GOT3 (cell line): ENCODE results near the gene TSPAN18.

Experiments
- DNase-seq: peaks from one replicate; lab custom pipeline; 2025; ENCODE audit warnings: mixed read lengths; lab: John Stamatoyannopoulos, UW

Gene TSPAN18

DNA sequence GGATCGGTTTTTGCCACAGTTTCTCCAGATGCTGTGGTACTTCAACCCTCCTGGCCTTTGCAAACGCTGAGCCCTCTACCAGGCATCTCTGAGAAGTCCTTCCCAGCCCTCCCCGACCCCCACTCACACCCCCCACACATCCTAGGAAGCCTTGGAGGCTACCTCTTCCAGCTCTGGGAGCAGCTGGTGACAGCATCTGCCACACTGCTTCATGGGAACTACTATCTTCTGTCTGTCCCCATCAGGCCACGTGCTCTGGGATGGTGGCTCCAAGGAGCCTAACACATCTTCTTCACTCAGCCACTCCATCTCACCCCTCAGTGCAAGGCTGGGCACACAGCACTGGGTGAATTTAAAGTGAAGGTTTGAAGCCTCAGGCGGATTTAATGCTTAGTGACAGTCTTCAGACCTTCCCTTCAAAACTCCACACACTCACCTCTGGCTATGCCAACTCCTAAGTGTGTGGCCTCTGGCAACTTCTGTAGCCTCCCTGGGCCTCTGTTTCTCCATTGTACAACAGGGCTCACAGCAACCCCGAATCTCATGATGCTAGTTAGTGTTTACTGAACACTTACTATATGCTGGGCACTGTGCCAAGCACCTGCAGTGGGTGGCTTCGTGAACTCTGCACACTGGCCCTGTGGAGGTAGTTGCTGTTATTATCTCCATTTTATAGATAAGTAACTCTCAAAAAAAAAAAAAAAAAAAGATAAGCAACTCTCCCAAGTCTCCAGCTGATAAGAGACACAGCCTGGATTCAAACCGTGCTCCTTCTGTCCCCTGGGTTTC, 231.2 kb downstream of the TSPAN18 start:
- DNase-seq = no peak

- no peak for DNase-seq
Measured at GRCh38 chr11:44959064-44959463, 232.3 kb downstream of the TSPAN18 start.

GRCh38 chr11:44960200-44960845, 233.6 kb downstream of the TSPAN18 start:
- DNase-seq = no peak

- no peak for DNase-seq
Measured at GRCh38 chr11:44962464-44962863, 235.7 kb downstream of the TSPAN18 start.

DNA sequence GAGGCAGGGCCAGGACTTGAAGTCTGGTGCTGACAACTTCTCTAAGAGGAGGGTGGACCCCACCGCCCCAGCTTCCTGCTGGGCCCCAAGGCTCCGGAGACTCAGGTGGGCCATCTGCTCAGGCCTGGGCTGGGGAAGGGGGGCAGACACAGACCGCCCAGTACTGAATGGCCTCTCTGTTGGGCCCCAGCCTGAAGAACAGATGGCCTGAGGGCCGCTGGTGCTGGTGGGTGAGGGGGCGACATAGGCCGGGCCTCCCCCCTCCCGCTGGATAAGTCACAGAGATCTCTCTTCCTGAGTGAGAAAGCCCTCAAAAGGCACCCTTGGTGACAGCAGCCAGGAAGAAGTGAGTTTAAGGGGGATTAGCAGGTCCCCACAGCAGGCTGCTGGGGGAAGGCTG, 236.4 kb downstream of the TSPAN18 start:
- no peak for DNase-seq

GRCh38 chr11:44963948-44964347, 237.2 kb downstream of the TSPAN18 start:
- no peak for DNase-seq

DNA sequence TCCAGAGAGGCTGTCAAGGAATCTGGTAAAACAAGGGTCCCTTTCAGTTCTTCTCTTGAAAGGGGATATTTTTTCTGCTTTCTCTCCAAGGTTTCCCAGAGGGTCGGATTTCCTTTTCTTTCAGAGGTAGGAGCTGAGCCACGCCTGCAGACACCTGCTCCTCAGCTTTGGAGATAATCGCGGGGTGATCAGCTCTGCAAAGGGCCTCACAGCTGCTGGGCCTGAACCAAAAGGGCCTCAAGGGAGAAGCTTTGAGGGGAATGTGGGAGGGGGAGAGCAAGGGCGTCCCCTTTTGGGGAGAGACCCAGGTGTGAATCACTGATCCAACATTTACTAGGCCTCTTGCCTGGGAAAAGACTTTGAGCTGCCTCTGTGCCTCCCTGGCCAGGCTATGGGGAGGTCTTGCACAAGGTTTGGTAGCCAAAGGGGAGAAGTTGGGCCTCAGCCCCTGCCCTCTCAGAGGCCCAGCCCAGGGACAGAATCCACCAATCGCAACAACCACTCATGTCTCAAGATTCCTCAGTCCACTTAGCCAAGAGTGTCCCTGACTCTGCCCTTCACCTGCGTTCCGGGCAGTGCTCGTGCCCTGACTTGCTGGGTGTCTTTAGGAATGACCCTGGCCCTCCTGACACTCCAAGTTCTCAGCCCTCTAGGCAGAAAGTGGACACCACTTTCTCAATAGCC, 237.9 kb downstream of the TSPAN18 start:
- DNase-seq = no peak

- DNase-seq = no peak
Measured at GRCh38 chr11:44966694-44967093, 239.9 kb downstream of the TSPAN18 start.

GRCh38 chr11:44967930-44968496, 241.3 kb downstream of the TSPAN18 start:
- DNase-seq = no peak

- DNase-seq = no peak
Measured at GRCh38 chr11:44968510-44968909, 241.7 kb downstream of the TSPAN18 start.

DNA sequence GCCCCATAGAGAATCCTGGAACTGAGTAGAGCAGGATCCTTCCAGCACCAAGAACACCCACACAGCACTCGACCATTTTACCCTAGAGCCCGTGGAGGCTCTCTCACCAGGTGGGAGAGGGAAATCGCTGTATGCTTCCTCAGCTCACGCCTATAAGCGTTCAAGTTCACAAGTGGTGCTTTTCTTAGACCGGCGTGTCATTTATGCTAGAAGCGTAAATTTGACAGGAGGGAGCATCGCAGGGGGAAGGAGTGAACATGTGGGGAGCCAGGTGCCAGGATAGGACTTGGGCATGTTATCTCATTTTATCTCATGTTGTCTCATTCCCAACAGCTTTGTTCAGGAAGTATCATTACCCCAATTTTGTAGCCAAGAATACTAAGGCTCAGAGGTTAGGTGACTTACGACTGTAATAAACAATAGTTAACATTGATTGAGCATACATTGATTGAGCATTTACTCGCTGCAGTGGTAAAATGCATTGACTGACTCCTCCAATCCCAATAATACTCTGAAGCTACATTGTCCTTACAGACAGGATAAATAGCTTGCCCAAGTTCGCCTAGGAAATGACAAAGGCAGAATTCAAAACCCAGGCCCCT, 243.0 kb downstream of the TSPAN18 start:
- DNase-seq = no peak

DNA sequence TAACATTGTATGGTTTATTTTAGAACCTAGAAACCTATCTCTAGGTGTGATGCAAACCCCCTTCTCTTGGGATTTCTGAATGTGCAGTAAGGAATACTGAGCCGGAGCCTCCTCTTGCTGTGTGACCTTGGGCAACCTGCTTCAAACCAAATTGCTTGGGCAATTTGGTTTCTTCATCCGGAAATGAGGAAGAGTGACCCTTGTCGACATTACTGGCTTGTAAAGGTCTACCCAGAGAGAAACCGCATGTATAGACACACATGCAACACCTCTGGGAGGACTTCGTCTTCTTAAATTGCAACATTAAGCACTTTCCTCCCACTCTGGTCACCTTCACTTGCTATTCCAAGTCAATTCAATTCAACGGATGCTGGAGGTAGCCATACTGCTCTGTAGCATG, 243.5 kb downstream of the TSPAN18 start:
- DNase-seq = no peak

DNA sequence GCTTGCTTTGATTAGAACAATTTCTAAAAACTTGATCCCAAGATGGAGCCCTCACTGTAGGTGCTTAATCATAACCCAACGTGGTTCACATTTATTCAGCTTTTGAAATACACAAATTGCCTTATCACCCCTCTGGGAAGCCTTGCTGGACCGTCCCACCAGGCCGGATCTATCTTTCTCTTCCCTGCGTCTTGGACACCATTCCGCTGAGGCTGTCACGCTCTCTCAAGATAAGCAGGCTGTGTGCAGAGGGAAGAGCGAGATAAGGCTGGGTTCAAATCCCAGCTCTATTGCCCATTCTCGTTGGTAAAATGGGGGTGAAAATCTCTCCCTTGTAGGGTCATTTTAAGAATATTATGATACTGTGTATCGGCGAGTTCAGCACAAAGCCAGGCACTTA, 244.4 kb downstream of the TSPAN18 start:
- DNase-seq = no peak

DNA sequence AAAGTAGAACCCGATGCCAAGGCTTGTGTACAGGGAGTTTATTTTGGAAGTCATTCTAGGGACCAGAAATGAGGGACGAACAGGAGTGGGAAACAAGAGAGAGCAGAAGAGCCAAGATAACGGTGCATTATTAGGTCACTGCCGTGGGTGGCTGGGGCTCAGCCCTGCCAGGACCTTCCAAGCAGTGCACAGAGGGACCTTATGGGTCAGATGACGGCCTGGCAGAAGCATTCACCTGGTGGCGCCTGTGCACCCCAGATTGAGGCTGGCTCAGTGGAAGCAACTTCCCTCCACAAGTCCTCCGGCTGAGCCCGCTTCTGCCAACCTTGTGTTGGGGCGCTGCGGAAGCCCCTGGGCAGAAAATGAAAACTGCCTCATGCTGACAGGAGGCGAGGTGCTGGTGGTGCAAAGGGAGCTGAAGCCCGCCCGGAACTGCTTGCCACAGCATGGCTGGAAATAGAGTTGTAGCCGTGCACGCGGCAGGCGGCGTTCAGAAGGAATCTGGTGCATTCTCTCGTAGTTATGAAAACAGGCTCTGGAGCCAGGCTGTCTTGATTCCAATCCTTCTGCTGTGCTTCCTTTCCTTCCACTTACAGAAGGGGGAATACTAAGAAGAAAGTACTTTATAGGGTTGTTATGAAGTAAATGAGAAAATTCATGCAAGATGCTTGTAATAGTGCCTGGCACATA, 246.1 kb downstream of the TSPAN18 start:
- DNase-seq = no peak

- no peak for DNase-seq
Measured at GRCh38 chr11:44973632-44974401, 247.1 kb downstream of the TSPAN18 start.

DNA sequence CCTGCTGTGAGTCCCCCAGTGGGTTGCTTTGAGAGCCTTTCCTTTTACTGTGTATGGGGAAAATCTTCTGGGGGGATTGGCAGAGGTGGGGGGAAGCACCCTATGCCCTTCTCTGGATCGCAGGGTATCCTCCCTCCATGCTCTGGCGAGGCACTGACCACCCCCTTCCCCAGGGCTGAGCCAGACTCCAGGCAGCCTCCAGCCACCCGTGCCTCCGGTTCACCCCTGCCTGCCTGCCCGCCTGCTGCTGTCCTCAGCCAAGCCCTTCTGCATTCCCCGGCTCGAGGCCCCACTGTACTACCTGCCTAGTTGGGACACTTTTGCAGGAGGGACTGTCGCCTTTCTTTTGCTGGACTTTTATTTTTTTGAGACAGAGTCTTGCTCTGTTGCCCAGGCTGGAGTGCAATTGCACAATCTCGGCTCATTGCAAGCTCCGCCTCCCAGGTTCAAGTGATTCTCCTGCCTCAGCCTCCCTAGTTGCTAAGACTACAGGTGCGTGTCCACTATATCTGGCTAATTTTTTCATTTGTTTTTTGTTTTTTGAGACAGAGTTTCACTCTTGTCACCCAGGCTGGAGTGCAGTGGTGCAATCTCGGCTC, 247.7 kb downstream of the TSPAN18 start:
- no peak for DNase-seq

- DNase-seq = no peak
Measured at GRCh38 chr11:44976576-44976975, 249.8 kb downstream of the TSPAN18 start.

DNA sequence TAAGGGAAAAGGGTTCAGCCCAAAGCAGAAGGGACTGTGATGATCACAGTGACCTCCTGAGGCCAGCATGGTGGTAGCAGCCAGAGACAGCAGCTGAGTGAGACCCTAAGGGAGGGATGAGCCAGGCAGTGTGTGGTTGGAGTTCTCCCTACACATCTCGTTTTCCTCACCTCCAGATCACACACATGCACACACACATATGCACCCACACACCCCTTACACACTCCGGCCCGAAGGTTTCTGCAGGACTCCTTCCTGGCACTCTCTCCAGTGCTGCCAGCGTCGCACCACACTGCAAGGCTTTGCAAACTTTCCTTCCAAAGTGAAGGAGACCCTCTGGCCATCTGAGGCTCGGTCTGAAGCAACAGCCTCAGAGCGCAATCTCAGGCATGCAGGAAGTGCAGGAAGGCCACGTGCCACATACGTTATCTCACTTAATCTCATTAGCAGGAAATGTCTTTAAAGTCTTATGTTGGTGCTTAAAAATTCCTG, 250.8 kb downstream of the TSPAN18 start:
- no peak for DNase-seq

DNA sequence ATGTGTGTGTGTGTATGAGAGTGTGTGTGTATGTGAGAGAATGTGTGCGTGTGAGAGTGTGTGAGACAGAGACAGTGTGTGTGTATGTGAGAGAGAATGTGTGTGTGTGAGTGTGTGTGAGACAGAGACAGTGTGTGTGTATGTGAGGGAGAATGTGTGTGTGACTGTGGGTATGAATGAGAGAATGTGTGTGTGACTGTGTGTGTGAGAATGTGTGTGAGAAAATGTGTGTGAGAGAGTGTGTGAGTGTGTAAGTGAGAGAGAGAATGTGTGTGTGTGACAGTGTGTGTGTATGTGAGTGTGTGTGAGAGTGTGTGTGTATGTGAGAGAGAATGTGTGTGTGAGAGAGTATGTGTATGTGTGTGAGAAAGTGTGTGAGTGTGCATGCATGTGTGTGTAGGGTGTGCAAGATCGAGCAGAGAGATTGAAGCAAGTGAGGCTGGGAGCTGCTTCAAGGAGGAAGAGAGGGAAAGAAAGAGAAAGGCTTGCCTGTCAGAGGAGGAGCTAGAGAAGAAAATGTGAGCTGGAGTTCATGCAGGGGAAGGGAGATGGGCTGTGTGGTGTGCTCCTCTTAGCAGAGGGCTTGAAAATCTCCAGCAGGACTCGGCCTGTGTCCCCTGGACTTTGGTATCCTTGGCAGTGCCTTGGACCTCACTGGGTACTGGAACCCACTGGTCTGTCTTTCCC, 251.7 kb downstream of the TSPAN18 start:
- no peak for DNase-seq

DNA sequence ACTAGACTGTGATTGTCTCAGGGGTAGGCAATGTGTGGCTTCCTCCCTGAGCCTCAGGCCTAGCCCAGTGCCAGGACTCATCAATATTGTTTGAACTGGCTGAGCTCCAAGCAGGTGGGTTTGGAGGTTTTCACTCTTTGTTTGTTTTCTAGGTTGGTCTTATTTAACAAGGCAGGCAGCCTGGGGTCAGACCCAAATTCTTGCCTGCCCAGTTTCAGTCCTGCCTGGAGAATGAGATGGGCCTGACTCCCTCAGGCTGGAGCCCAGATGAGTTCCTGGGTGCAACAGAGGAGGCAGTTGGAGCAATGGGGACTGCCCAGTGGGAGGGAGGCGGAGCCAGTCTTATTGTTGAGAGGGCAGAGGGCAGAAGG, 252.2 kb downstream of the TSPAN18 start:
- DNase-seq = no peak
